KBM-7 (cell line): ENCODE results near the gene ZNF526.

Experiments
- DNase-seq: peaks from one replicate; pipeline ENCODE4 v3.0.0-alpha.2; 2015
- in situ Hi-C: fragments of 300-500 bp; cut with MboI; formaldehyde crosslinking; loops from 2 replicates; pipeline ENCODE4 v1.14.3; 2020; ENCODE audit warnings: low sequenced_read_pairs, low pct_unique_long_range_greater_than_20kb, mixed read lengths

The ZNF526 gene

GRCh38 chr19:42216653-42217519 lies 3.2 kb upstream of the ZNF526 start:
- peak; percentile 28 for DNase-seq
- in situ Hi-C loops = no loop called here

- peak; percentile 97 for DNase-seq
These were observed 2.3 kb upstream of the ZNF526 start, which contains the start of gene DEDD2 for GRCh38 chr19:42217520-42218437. TSS of gene DEDD2 (minus strand) at chr19:42217677. CDS start at chr19:42217007, 670 bp downstream.

DNA sequence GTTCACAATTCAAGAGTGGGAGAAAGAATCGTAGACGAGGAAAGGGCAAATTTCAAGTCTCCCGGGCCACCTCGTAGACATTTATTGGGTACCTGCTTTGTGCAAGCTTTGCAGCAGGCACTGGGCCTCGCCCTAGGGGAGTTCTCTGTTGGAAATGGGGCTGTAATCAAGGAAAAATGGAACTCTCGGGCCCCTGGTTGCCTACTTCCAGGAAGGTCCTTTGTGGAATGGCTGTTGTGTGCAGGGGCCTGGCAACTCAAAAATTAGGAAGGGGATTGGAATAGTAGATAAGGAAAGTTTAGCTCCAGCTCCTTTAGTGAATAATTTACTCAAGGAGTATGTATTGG lies 612 bp downstream of the ZNF526 start:
- peak; percentile 23 for DNase-seq
- in situ Hi-C loops = no loop called here

More at GRCh38 chr19:42217520-42218437, 2.3 kb upstream of the ZNF526 start, which contains the start of gene DEDD2:
- in situ Hi-C loops = no loop called here

DNA sequence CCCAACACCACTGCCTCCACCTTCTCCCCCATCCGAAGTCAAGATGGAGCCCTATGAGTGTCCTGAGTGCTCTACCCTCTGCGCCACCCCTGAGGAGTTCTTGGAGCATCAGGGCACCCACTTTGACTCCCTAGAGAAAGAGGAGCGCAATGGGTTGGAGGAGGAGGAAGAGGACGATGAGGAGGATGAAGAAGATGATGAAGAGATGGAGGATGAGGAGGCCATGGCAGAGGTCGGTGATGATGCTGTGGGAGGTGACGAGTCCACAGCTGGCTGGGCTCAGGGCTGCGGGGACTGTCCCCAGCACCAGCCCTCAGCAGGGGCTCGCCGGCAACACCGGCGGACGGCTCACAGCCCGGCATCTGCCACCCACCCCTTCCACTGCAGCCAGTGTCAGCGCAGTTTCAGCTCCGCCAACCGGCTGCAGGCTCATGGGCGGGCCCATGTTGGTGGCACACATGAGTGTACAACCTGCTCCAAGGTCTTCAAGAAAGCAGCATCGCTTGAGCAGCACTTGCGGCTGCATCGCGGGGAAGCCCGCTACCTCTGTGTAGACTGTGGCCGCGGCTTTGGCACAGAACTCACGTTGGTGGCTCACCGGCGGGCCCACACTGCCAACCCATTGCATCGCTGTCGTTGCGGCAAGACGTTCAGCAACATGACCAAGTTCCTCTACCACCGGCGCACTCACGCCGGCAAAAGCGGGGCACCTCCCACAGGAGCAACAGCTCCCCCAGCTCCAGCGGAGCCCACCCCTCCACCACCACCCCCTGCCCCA lies 5.0 kb downstream of the ZNF526 start:
- no peak for DNase-seq
- in situ Hi-C loops = no loop called here

DNA sequence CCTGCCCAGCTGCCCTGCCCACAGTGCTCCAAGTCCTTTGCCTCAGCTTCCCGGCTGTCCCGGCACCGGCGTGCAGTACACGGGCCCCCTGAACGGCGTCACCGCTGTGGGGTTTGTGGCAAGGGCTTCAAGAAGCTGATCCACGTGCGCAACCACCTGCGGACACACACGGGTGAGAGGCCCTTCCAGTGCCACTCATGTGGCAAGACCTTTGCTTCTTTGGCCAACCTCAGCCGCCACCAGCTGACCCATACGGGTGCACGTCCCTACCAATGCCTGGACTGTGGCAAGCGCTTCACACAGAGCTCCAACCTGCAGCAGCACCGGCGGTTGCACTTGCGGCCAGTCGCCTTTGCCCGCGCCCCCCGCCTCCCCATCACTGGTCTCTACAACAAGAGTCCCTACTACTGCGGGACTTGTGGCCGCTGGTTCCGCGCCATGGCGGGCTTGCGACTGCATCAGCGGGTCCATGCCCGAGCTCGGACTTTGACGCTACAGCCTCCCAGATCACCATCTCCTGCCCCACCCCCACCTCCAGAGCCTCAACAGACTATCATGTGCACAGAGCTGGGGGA lies 5.7 kb downstream of the ZNF526 start:
- DNase-seq = no peak
- in situ Hi-C loops = no loop called here

DNA sequence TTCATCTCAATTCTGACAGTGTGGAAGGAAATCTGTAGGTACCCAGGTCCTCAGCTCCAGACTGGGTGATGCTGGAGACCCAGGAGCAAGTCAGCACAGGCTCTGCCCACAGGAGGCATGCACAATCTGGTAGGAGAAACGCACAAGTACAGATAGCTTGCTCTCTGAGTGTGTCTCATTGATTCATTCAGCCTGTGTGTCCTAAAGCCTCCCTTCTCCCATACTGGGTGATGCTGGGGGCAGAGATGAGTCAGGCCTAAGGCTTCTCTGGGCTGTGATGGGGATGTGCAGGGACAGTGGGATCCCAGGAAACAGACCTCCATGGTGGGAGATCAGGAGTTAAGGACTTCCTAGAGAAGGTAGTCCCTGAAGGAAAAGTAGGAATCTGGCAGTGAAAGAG lies 6.8 kb downstream of the ZNF526 start:
- in situ Hi-C loops = no loop called here
- DNase-seq = no peak

DNA sequence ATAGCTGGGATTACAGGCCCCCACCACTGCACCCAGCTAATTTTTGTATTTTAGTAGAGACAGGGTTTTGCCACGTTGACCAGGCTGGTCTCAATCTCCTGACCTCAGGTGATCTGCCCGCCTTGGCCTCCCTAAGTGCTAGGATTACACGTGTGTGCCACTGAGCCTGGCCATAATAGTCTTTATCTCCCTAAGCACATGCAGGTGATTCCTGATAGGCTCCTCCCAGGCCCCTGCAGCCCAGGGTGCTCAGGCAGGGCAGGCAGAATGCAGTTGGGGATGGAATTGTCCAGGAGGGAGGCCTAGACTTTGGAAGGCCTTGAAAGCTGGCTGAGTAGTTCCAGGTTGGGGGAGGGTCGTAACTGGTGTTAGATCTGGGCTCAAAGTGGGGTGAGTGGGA lies 8.5 kb downstream of the ZNF526 start:
- in situ Hi-C loops = no loop called here
- DNase-seq = no peak

- no peak for DNase-seq
- in situ Hi-C loops = no loop called here
These were observed 9.3 kb downstream of the ZNF526 start for GRCh38 chr19:42229301-42229854.

DNA sequence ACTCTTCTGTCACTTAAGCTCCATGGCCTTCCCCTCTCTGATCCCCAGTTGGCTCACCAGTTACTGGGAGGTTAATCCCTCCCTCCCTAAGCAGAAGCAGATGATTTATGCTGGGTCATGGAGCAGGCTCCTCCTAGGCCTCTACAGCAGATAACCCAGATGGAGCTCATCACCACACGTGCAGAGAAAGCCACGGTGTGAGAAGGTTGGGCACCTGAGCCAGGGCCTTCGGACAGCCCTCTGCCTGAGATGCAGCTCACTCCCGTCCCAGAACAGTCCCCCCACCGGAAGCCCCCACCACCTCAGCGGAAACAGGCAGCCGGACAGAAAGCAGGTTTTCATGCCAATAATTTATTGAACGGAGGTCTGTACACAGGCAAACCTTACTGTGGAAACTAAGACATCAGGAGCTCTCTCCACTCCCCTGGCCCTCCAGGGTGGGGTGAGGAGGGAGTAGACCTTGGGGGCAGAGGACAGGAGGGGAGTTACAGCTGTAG lies 9.8 kb downstream of the ZNF526 start:
- in situ Hi-C loops = no loop called here
- DNase-seq = no peak

DNA sequence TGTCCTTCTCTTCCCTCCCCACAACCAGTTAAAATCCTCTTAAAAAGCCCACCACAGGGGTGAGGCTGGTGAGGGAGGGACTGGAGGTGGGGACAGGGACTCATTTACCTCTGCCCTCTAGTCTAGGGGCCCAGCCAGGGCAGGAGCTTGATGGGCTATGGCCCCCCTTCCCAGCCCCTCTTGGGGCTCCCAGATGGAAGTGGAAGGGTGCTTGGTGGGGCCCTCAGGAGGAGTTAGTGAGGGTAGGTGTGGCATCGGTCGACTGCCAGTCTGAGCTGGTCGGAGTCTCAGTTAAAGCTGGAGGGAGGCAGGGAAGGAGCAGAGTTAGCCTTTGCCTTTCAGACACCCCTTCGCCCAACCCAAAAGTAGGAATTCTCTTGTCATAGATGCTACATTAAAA lies 10.5 kb downstream of the ZNF526 start:
- in situ Hi-C loops = no loop called here
- DNase-seq = no peak

DNA sequence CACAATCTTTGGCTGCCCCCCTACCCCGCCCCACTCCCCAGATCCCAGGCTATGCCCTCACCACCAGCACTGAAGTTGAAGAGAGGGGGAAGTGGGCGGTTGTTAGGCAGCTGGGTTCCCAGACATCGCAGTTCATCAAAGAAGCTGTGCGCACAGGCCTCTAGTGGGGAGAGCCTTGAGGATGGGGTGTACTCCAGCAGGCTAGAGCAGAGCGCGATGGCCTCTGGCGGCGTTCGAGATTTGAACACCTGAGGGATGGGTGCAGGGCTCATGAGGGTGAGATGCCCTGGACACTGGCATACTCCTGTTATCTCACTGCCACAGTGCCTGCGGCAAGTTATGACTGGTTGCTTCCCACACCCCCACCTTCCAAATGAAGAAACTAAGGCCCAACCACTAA lies 12.3 kb downstream of the ZNF526 start:
- in situ Hi-C loops = no loop called here
- no peak for DNase-seq

GRCh38 chr19:42233106-42233505 lies 13.0 kb downstream of the ZNF526 start:
- in situ Hi-C loops = no loop called here
- no peak for DNase-seq

- in situ Hi-C loops = no loop called here
- DNase-seq = no peak
These were observed 13.7 kb downstream of the ZNF526 start for GRCh38 chr19:42233678-42234292.

GRCh38 chr19:42234364-42234763 lies 14.3 kb downstream of the ZNF526 start:
- in situ Hi-C loops = no loop called here

GRCh38 chr19:42235181-42235580 lies 15.1 kb downstream of the ZNF526 start:
- in situ Hi-C loops = no loop called here
- no peak for DNase-seq

More at GRCh38 chr19:42234364-42234763, 14.3 kb downstream of the ZNF526 start:
- no peak for DNase-seq

DNA sequence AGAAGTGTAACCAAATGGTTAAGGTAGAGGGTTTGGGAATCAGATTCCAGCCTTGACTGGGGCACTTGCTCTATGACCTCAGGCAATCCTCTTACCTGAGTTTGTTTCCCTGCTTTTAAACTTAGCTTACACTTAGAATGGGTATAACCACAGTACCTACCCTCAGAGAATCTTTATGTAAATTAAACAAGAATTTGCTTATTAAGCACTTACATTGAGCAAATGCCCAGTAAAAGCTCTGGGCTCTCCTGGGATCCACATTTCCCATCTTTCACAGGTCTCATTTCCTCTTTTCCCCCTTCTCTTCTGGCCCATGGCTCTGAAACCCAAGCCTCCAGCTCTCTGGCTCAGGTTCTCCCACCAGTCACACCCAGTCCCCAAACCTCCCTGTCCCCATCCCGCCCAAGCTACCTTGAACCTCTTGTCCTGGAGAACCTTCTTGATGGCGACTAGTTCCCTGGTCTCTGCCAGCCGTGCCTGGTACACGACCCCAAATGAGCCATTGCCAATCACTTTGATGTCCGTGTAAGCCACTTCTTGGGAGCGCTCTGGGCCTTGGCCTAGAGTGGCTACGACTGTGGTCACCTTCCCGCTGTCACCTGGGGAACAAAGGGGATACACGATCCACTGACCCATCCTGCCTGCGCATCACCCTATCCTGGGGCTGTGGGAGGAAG lies 19.6 kb downstream of the ZNF526 start:
- in situ Hi-C loops = no loop called here
- DNase-seq = no peak

DNA sequence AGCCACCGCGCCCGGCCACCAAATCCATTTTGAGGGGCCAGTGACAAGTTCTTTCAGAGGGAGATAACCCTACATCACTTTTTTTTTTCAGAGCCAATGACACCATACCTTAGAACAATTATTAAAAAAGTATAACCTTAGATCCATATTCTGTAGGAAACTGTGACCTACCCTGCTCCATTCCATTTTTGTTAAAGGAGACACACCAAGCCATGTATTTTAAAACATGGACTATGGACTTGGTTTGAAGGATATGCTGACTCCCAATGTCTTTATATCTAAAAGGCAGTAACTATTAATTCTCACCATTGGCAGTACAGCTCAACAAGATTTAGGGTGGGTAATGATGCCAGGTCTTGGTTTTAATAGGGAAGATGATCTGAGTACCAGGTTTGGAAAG lies 21.2 kb downstream of the ZNF526 start:
- in situ Hi-C loops = no loop called here
- DNase-seq = no peak

GRCh38 chr19:42242069-42242511 lies 22.0 kb downstream of the ZNF526 start:
- in situ Hi-C loops = no loop called here
- no peak for DNase-seq
